AG09309 (cell line): ENCODE data around the gene TMEM62.
A peak's percentile ranks its signal among the peaks of the same experiment; 100 is the strongest.
"Not testable (repeated sequence)": the region's sequence is repeated elsewhere in the genome, so short reads cannot be mapped to it uniquely, and the experiment has no call there.

Experiments
- DNase-seq: peaks from one replicate; pipeline ENCODE4 v3.0.0-alpha.2; 2010; ENCODE audit warnings: low read depth
- H3K4me3 ChIP-seq: 2 replicates; pipeline ENCODE4 v1.5.1; 2011; ENCODE audit warnings: mild to moderate bottlenecking, low read depth, low read length, moderate library complexity; ENCODE audit not compliant: control insufficient read depth
- TF ChIP-seq, protein P1 (sequence below): IDR thresholded peaks from 2 replicates; pipeline ENCODE4 v1.5.1; 2011; ENCODE audit warnings: mild to moderate bottlenecking, low read depth, low read length, inconsistent platforms; ENCODE audit not compliant: insufficient read depth, control insufficient read depth; ENCODE audit errors: missing control alignments

The TMEM62 gene

GRCh38 chr15:43146184-43146583 is 12.8 kb downstream of the TMEM62 start:
- TF ChIP-seq, protein P1, sequence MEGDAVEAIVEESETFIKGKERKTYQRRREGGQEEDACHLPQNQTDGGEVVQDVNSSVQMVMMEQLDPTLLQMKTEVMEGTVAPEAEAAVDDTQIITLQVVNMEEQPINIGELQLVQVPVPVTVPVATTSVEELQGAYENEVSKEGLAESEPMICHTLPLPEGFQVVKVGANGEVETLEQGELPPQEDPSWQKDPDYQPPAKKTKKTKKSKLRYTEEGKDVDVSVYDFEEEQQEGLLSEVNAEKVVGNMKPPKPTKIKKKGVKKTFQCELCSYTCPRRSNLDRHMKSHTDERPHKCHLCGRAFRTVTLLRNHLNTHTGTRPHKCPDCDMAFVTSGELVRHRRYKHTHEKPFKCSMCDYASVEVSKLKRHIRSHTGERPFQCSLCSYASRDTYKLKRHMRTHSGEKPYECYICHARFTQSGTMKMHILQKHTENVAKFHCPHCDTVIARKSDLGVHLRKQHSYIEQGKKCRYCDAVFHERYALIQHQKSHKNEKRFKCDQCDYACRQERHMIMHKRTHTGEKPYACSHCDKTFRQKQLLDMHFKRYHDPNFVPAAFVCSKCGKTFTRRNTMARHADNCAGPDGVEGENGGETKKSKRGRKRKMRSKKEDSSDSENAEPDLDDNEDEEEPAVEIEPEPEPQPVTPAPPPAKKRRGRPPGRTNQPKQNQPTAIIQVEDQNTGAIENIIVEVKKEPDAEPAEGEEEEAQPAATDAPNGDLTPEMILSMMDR, result no peak
- no peak for DNase-seq
- H3K4me3 ChIP-seq, result no peak overlapping the region

- TF ChIP-seq, protein P1, result no peak
- peak; percentile 96 for DNase-seq
Measured at GRCh38 chr15:43150191-43150929, 17.0 kb downstream of the TMEM62 start.

GRCh38 chr15:43151688-43152087 is 18.3 kb downstream of the TMEM62 start:
- no peak overlapping the region for H3K4me3 ChIP-seq
- TF ChIP-seq, protein P1, result no peak
- DNase-seq, result no peak

More at GRCh38 chr15:43150191-43150929, 17.0 kb downstream of the TMEM62 start:
- H3K4me3 ChIP-seq, result no peak overlapping the region

- TF ChIP-seq, protein P1, result no peak
- DNase-seq, result no peak
- H3K4me3 ChIP-seq, result no peak overlapping the region
Measured at GRCh38 chr15:43153269-43153668, 19.9 kb downstream of the TMEM62 start.

DNA sequence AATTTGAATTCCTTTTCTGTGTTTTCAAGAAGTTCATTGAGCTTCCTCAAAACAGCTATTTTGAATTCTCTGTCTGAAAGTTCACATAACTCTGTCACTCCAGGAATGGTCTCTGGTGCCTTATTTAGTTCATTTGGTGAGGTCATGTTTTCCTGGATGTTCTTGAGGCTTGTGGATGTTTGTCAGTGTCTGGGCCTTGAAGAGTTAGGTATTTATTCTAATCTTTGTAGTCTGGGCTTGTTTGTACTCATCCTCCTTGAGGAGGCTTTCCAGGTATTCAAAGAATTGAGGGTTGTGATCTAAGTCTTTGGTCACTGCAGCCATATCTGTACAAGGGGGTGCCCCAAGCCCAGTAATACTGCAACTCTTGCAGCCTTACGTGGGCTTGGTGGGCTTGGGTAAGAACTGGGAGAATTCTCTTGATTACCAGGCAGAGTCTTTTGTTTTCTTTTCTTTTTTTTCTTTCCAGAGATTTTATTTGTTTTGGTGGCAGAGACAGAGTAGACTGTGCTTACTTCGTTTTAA is 32.5 kb downstream of the TMEM62 start:
- no peak overlapping the region for H3K4me3 ChIP-seq
- TF ChIP-seq, protein P1, result no peak
- no peak for DNase-seq

DNA sequence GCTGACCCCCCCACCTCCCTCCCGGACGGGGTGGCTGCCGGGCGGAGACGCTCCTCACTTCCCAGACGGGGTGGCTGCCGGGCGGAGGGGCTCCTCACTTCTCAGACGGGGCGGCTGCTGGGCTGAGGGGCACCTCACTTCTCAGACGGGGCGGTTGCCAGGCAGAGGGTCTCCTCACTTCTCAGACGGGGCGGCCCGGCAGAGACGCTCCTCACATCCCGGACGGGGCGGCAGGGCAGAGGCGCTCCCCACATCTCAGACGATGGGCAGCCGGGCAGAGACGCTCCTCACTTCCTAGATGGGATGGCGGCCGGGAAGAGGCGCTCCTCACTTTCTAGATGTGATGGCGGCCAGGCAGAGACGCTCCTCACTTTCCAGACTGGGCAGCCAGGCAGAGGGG is 33.9 kb downstream of the TMEM62 start:
- DNase-seq, result not testable (repeated sequence)

More for the DNA sequence above, 33.9 kb downstream of the TMEM62 start:
- H3K4me3 ChIP-seq, result not testable (repeated sequence)
